Memory B cell (primary cell): Measurements from ENCODE around the gene SAMD11.

ENCODE experiments used
- ATAC-seq: fragments of 150-1000 bp; cut with Tn5 transposase; 2 replicates; pipeline ENCODE4 v1.10.0; 2021; ENCODE audit warnings: low read depth, mild to moderate bottlenecking, moderate library complexity
- DNase-seq, 2 donors: peaks; one replicate each; pipeline ENCODE4 v3.0.0; 2022; ENCODE audit warnings: low spot score in 2 of 2
- H3K27ac Mint-ChIP-seq: one replicate; pipeline ENCODE4 v1.8.0; 2022; ENCODE audit warnings: mild to moderate bottlenecking, moderate library complexity, mixed read lengths
- H3K27me3 Mint-ChIP-seq: one replicate; pipeline ENCODE4 v1.8.0; 2022; ENCODE audit warnings: mixed read lengths
- H3K36me3 Mint-ChIP-seq: one replicate; pipeline ENCODE4 v1.8.0; 2022; ENCODE audit warnings: mild to moderate bottlenecking, mixed read lengths
- H3K4me1 Mint-ChIP-seq: one replicate; pipeline ENCODE4 v1.8.0; 2022; ENCODE audit warnings: mixed read lengths
- H3K4me3 Mint-ChIP-seq: one replicate; pipeline ENCODE4 v1.8.0; 2022; ENCODE audit warnings: mild to moderate bottlenecking, moderate library complexity, mixed read lengths
- H3K9me3 Mint-ChIP-seq: one replicate; pipeline ENCODE4 v1.8.0; 2022; ENCODE audit warnings: mixed read lengths

SAMD11 gene

GRCh38 chr1:993379-993995 is 69.8 kb downstream of the SAMD11 start:
- Mint-ChIP-seq H3K9me3 (peaks cover 12% of the 10 kb centered on the region), H3K27ac (no peak overlapping the region), H3K36me3 (peaks cover 7% of the 10 kb centered on the region), H3K27me3 (peaks cover 36% of the 10 kb centered on the region), H3K4me3 (no peak overlapping the region), H3K4me1 (peaks cover 8% of the 10 kb centered on the region)
- no peak for ATAC-seq
- no peak for DNase-seq
